HepG2 (cell line): Measurements from ENCODE around the gene PDZD7. TPM values are rescaled to one million over a fixed set of nuclear protein-coding genes. Genes with fewer than 3 reads are reported as not detected.

Experiments
- EEA1 ChIP-seq: sonication (generic); formaldehyde crosslinking; IDR thresholded peaks from 2 replicates; pipeline ENCODE4 v1.5.1; 2020; ENCODE audit warnings: mild to moderate bottlenecking, missing genetic modification reagents, borderline replicate concordance
- GZF1 ChIP-seq: sonication (generic); formaldehyde crosslinking; IDR thresholded peaks from 2 replicates; pipeline ENCODE4 v1.5.1; 2020; ENCODE audit warnings: mild to moderate bottlenecking, missing genetic modification reagents
- HMGXB3 ChIP-seq: sonication (generic); formaldehyde crosslinking; IDR thresholded peaks from 2 replicates; pipeline ENCODE4 v1.4.0; 2020; ENCODE audit warnings: missing genetic modification reagents, borderline replicate concordance
- HMGXB4 ChIP-seq, 2 experiments: sonication (generic) in 1 of 2; formaldehyde crosslinking in 1 of 2; IDR thresholded peaks; 2 replicates each; pipeline versions ENCODE4 v1.4.0 to v1.6.1; 2018 to 2020; ENCODE audit warnings: missing genetic modification reagents in 2 of 2, borderline replicate concordance in 1 of 2, low read depth in 1 of 2, mild to moderate bottlenecking in 1 of 2, missing biosample characterization in 1 of 2
- HNRNPK ChIP-seq: fragments of 200-400 bp; formaldehyde crosslinking; IDR thresholded peaks from 2 replicates; pipeline ENCODE4 v1.6.1; 2018; ENCODE audit warnings: low read length, low read depth, moderate library complexity, mild to moderate bottlenecking; ENCODE audit not compliant: poor library complexity, severe bottlenecking
- KAT7 ChIP-seq: IDR thresholded peaks from 2 replicates; pipeline ENCODE4 v1.6.1; 2018; ENCODE audit warnings: borderline replicate concordance, missing compliant biosample characterization
- MLLT10 ChIP-seq: sonication (generic); formaldehyde crosslinking; IDR thresholded peaks from 2 replicates; pipeline ENCODE4 v1.4.0; 2020; ENCODE audit warnings: missing genetic modification reagents
- SAFB2 ChIP-seq: sonication (generic); formaldehyde crosslinking; IDR thresholded peaks from 2 replicates; pipeline ENCODE4 v1.5.1; 2020; ENCODE audit warnings: missing genetic modification reagents, low read depth, mild to moderate bottlenecking, borderline replicate concordance
- SIX1 ChIP-seq: sonication (generic); formaldehyde crosslinking; IDR thresholded peaks from 2 replicates; pipeline ENCODE4 v1.4.0; 2020; ENCODE audit warnings: missing genetic modification reagents, borderline replicate concordance
- STAT6 ChIP-seq: sonication (generic); formaldehyde crosslinking; IDR thresholded peaks from 2 replicates; pipeline ENCODE4 v1.4.0; 2020; ENCODE audit warnings: missing genetic modification reagents, mild to moderate bottlenecking, borderline replicate concordance
- TBX2 ChIP-seq: sonication (generic); formaldehyde crosslinking; IDR thresholded peaks from 2 replicates; pipeline ENCODE4 v1.5.0; 2020; ENCODE audit warnings: missing genetic modification reagents, mild to moderate bottlenecking, borderline replicate concordance
- XRCC5 ChIP-seq: fragments of 200-400 bp; formaldehyde crosslinking; optimal IDR thresholded peaks from 2 replicates; pipeline ENCODE3; 2017; ENCODE audit warnings: mild to moderate bottlenecking, low read length
- ZFP82 ChIP-seq: sonication (generic); formaldehyde crosslinking; IDR thresholded peaks from 2 replicates; pipeline ENCODE4 v1.5.1; 2020; ENCODE audit warnings: mild to moderate bottlenecking, missing genetic modification reagents, borderline replicate concordance
- ZNF333 ChIP-seq: sonication (generic); formaldehyde crosslinking; IDR thresholded peaks from 2 replicates; pipeline ENCODE4 v1.4.0; 2020; ENCODE audit warnings: mild to moderate bottlenecking, missing genetic modification reagents, borderline replicate concordance
- ZNF501 ChIP-seq: sonication (generic); formaldehyde crosslinking; IDR thresholded peaks from 2 replicates; pipeline ENCODE4 v1.5.1; 2020; ENCODE audit warnings: mild to moderate bottlenecking, moderate library complexity, missing genetic modification reagents
- ZNF614 ChIP-seq: IDR thresholded peaks from 2 replicates; pipeline ENCODE4 v1.6.1; 2018; ENCODE audit warnings: missing biosample characterization, missing genetic modification reagents, inconsistent platforms, borderline replicate concordance
- ZNF678 ChIP-seq: sonication (generic); formaldehyde crosslinking; IDR thresholded peaks from 2 replicates; pipeline ENCODE4 v1.4.0; 2020; ENCODE audit warnings: mild to moderate bottlenecking, missing genetic modification reagents
- ZNF703 ChIP-seq: sonication (generic); formaldehyde crosslinking; IDR thresholded peaks from 2 replicates; pipeline ENCODE4 v1.5.1; 2020; ENCODE audit warnings: missing genetic modification reagents, mild to moderate bottlenecking, moderate library complexity, borderline replicate concordance
- ZNF777 ChIP-seq: sonication (generic); formaldehyde crosslinking; IDR thresholded peaks from 2 replicates; pipeline ENCODE4 v1.4.0; 2020; ENCODE audit warnings: missing genetic modification reagents
- polyA plus RNA-seq, 8 experiments: library from polyadenylated mRNA; depleted of rRNA in 3 of 8; stranded (reverse) in 7 of 8; unstranded in 1 of 8; fragments of >200 nt; fragmentation: Illumina TruSeq in 4 of 8; extraction: Trizol in 4 of 8; gene quantifications; 2 replicates each; pipeline versions ENCODE4 v1.2.1 to v1.2.3, GENCODE V29; 2011 to 2016; ENCODE audit warnings: low read depth in 4 of 8, missing spikeins in 1 of 8, mixed read lengths in 1 of 8; ENCODE audit not compliant: insufficient read depth in 1 of 8
- total RNA-seq, 5 experiments: library from RNA; depleted of rRNA; stranded (reverse); fragments of >200 nt; fragmentation: Illumina TruSeq; extraction: Trizol; gene quantifications; 2 replicates each; pipeline ENCODE4 v1.2.3, GENCODE V29; 2016; ENCODE audit warnings: low read depth in 1 of 5

The PDZD7 gene
- total and polyA plus RNA-seq, 2 of the 13 experiments (the other 11 are each of a cell fraction or from before 2014, with no cell fraction given) = 0.58 to 0.73 TPM

GRCh38 chr10:100998991-100999741 lies 31.8 kb downstream of the PDZD7 start (continued):
- TF ChIP-seq HMGXB3 (CRISPR knock-in tag) (no peak), ZFP82 (CRISPR knock-in tag) (peak; percentile 87; the same call in 1 of the 2 replicates), ZNF501 (CRISPR knock-in tag) (peak; percentile 67), TBX2 (CRISPR knock-in tag) (peak; percentile 23; the same call in 1 of the 2 replicates), EEA1 (0 out of 2 replicates have a peak, but pooled peaks have one; percentile 86), MLLT10 (CRISPR knock-in tag) (no peak), SIX1 (CRISPR knock-in tag) (0 out of 2 replicates have a peak, but pooled peaks have one; percentile 16), ZNF678 (peak; percentile 84; the same call in 1 of the 2 replicates), ZNF703 (CRISPR knock-in tag) (0 out of 2 replicates have a peak, but pooled peaks have one; percentile 51), HNRNPK (peak; percentile 71), ZNF777 (CRISPR knock-in tag) (peak; percentile 76; the same call in 1 of the 2 replicates), XRCC5 (peak; percentile 91), ZNF614 (CRISPR knock-in tag) (peak; percentile 60; the same call in 1 of the 2 replicates), SAFB2 (CRISPR knock-in tag) (no peak; the same call in 1 of the 2 replicates), STAT6 (CRISPR knock-in tag) (no peak), GZF1 (CRISPR knock-in tag) (no peak), ZNF333 (CRISPR knock-in tag) (peak; percentile 55; the same call in 1 of the 2 replicates), HMGXB4 (CRISPR knock-in tag; IDR thresholded peaks at IDR 0.05; ENCODE audit: borderline replicate concordance in 1 of 2, low read depth in 1 of 2) (peak; percentile 98 to 100), KAT7 (CRISPR knock-in tag) (0 out of 2 replicates have a peak, but pooled peaks have one; percentile 42)
